ENCODE data around the gene SIMC1.
"Not testable (repeated sequence)": the region's sequence is repeated elsewhere in the genome, so short reads cannot be mapped to it uniquely, and the experiment has no call there.

GRCh38 chr5:176253370-176254065, 15.3 kb downstream of the SIMC1 start:
- TF ChIP-seq CTCF, POLR2AphosphoS5, POLR2A (IDR thresholded peaks at IDR 0.05): not testable (repeated sequence)

Measured in prostate gland (tissue), 2 donors.